Measurements from ENCODE around the gene ZNF385C.
A peak's percentile ranks its signal among the peaks of the same experiment; 100 is the strongest.
"Not testable (repeated sequence)": the region's sequence is repeated elsewhere in the genome, so short reads cannot be mapped to it uniquely, and the experiment has no call there.

Gene ZNF385C

DNA sequence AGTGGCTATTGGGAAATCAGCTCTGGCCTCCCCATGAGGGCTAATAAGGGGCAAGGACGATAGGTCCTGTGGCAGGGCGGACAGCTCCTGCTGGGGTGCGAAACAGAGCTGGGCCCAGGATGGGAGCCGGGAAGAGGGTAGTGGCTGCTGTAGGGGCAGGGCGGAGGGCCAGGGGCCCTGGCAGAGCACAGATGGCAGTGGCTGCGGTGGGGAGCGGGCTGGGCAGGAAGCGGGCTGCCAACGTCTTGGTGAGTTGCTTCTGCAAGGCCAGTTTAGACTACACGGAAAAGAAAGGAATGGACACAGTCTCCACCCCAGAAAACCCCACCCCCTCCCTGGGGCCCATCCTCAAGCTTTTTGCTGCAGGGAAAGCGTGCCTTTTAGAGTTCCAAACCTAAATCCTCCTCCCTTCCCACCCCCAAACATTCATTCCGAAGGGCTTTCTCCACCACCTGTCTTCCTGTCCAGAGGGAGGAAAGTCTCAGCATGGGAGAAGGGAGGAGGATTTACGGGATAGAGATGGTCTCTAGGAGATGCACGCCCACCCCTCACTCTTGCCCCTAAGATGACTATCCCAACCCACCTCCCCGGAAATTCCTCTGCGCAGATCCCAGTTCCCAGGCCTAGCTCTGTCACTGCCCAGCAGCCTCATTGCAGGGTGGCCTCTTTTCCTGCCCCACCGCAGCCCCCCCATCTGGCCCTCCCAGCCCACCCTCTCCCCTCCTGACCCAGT, 71.2 kb downstream of the ZNF385C start:
- no peak overlapping the region for H3K4me3 ChIP-seq (ENCODE audit: low read depth, low read length)
- DNase-seq (ENCODE audit: low read depth) = no peak
- TF ChIP-seq, protein P1, sequence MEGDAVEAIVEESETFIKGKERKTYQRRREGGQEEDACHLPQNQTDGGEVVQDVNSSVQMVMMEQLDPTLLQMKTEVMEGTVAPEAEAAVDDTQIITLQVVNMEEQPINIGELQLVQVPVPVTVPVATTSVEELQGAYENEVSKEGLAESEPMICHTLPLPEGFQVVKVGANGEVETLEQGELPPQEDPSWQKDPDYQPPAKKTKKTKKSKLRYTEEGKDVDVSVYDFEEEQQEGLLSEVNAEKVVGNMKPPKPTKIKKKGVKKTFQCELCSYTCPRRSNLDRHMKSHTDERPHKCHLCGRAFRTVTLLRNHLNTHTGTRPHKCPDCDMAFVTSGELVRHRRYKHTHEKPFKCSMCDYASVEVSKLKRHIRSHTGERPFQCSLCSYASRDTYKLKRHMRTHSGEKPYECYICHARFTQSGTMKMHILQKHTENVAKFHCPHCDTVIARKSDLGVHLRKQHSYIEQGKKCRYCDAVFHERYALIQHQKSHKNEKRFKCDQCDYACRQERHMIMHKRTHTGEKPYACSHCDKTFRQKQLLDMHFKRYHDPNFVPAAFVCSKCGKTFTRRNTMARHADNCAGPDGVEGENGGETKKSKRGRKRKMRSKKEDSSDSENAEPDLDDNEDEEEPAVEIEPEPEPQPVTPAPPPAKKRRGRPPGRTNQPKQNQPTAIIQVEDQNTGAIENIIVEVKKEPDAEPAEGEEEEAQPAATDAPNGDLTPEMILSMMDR (IDR thresholded peaks at IDR 0.05; ENCODE audit: insufficient read depth, low read depth, low read length, missing control alignments) = no peak

GRCh38 chr17:42025936-42026335, 72.3 kb downstream of the ZNF385C start:
- no peak overlapping the region for H3K4me3 ChIP-seq (ENCODE audit: low read depth, low read length)
- TF ChIP-seq, protein P1 (IDR thresholded peaks at IDR 0.05; ENCODE audit: insufficient read depth, low read depth, low read length, missing control alignments) = no peak
- no peak for DNase-seq (ENCODE audit: low read depth)

DNA sequence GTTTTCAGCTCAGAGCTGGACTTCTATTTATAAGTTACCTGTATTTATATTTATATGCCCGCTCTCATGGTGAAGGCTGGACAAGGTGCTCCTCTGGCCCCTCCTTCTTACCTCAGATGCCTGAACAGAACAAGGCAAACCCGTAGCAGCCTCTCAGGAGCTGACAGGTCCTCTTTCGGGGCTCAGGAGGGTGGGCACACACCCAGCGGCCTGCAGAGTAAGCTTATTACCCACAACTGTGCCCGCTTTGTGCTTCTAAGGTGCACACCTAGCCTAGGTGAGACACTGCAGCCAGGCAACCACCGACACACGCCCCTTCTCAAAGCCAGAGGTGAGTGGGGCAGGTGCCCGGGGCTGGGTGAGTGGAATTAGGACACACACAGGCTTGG, 73.1 kb downstream of the ZNF385C start:
- TF ChIP-seq, protein P1 (IDR thresholded peaks at IDR 0.05; ENCODE audit: insufficient read depth, low read depth, low read length, missing control alignments) = no peak
- DNase-seq (ENCODE audit: low read depth) = no peak
- H3K4me3 ChIP-seq (ENCODE audit: low read depth, low read length) = no peak overlapping the region

- DNase-seq (ENCODE audit: low read depth) = no peak
- no peak overlapping the region for H3K4me3 ChIP-seq (ENCODE audit: low read depth, low read length)
- TF ChIP-seq, protein P1 (IDR thresholded peaks at IDR 0.05; ENCODE audit: insufficient read depth, low read depth, low read length, missing control alignments) = no peak
Observed at GRCh38 chr17:42023524-42024349, 74.5 kb downstream of the ZNF385C start.

- peak overlapping the region; percentile 97 for H3K4me3 ChIP-seq (ENCODE audit: low read depth, low read length)
- DNase-seq (ENCODE audit: low read depth) = not testable (repeated sequence)
Observed at GRCh38 chr17:42020845-42021244, 77.4 kb downstream of the ZNF385C start.

DNA sequence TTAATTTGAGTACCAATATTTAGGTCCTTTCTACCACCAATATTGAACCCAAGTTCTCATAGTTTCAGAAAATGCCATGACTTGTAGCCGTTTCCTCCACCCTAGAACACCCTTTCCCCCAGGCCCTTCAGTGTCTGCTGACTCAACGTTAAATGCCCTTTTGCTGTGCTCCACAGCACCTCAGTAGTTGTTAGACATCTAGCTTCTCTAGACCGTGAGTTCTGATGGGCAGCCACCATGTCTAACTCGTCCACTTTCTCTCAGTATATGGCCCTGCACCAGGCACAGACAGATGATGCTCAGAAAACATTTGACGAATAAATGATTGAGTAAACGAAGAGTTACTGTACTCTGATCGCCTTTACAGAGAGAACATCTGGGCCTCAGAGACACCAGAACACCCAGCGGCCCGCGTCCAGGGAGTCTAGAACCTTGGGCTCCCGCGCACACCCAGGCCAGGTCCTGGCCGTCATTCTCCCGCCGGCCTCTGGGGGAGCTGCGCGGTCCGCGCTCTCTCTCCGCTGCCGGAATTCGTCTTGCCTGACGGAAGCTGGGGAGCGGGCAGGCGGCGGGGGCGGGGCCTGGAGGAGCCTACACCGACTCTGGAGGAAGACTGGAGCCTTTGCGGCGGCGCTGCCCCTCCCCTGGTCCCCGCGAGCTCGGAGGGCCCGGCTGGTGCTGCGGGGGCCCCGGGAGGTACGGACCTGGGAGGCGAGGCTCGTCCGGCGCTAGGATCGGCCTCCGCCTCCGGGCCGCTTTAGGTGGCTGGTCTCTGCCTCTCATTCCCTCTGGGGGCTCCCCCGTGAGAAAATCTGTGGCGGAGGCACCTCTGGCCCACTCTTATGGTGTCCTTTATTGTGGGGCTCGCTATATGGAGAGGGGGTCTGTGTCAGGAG, 78.5 kb downstream of the ZNF385C start, which contains the start of gene NKIRAS2:
Gene NKIRAS2 (plus strand): TSS at position 582 of the 896 bp plus-strand sequence. CDS start 1,488 bp downstream, outside the sequence.
- peak; percentile 96 for DNase-seq (ENCODE audit: low read depth)
- peak within 1 kb of the TSS; percentile 97 for H3K4me3 ChIP-seq (ENCODE audit: low read depth, low read length)
- TF ChIP-seq, protein P1 (IDR thresholded peaks at IDR 0.05; ENCODE audit: insufficient read depth, low read depth, low read length, missing control alignments) = peak; percentile 90

Measured in GM12865 (cell line).